ENCODE measurements around the gene PNPLA1. TPM values are rescaled to one million over a fixed set of nuclear protein-coding genes. Genes with fewer than 3 reads are reported as not detected.

Gene PNPLA1
- total RNA-seq, 1 experiment from 2014 or later = not detected

GRCh38 chr6:36301781-36302180 lies 31.9 kb downstream of the PNPLA1 start:
- Histone ChIP-seq H3K9me3 (ENCODE audit: control insufficient read depth, insufficient read depth, low read depth, low read length) (no peaks in the 10 kb centered on the region), H3K4me1 (ENCODE audit: control insufficient read depth, insufficient read depth, low read length) (no peaks in the 10 kb centered on the region), H3K36me3 (ENCODE audit: control insufficient read depth, insufficient read depth, low read length) (no peaks in the 10 kb centered on the region), H3K27ac (ENCODE audit: low read length) (no peak overlapping the region), H3K27me3 (ENCODE audit: control insufficient read depth, insufficient read depth, low read length) (no peaks in the 10 kb centered on the region; the same call in 1 of the 2 replicates), H3K4me3 (ENCODE audit: low read depth in 2 of 2, low read length in 2 of 2) (no peak overlapping the region)
- intact Hi-C loops (cut with micrococcal nuclease; ENCODE audit: unreplicated experiment) = loop anchor here (1.0 kb wide), 1 partner anchor 59 kb away; no protein-coding TSS in a partner anchor
- POLR2A ChIA-PET = no interaction called here
- in situ Hi-C loops (cut with HindIII; ENCODE audit: low pct_unique_long_range_greater_than_20kb, low sequenced_read_pairs) = no loop called here
- DNase-seq (ENCODE audit: low read depth, low spot score) (no peak), ATAC-seq (peak; percentile 7; the same call in 1 of the 2 replicates)
- no TSS peak for BruUV-seq (replicated peaks)
- TF ChIP-seq REST (IDR thresholded peaks at IDR 0.05; ENCODE audit: insufficient read depth in 1 of 2, low read depth in 2 of 2, low read length in 1 of 2) (no peak), SIN3A (IDR thresholded peaks at IDR 0.05; ENCODE audit: borderline replicate concordance, insufficient read depth, low read depth, low read length) (no peak), TCF7L2 (IDR thresholded peaks at IDR 0.05; ENCODE audit: low read depth, low read length) (no peak), POLR2AphosphoS5 (IDR thresholded peaks at IDR 0.05; ENCODE audit: low read depth, low read length) (no peak)
- TF ChIP-seq, protein P1, sequence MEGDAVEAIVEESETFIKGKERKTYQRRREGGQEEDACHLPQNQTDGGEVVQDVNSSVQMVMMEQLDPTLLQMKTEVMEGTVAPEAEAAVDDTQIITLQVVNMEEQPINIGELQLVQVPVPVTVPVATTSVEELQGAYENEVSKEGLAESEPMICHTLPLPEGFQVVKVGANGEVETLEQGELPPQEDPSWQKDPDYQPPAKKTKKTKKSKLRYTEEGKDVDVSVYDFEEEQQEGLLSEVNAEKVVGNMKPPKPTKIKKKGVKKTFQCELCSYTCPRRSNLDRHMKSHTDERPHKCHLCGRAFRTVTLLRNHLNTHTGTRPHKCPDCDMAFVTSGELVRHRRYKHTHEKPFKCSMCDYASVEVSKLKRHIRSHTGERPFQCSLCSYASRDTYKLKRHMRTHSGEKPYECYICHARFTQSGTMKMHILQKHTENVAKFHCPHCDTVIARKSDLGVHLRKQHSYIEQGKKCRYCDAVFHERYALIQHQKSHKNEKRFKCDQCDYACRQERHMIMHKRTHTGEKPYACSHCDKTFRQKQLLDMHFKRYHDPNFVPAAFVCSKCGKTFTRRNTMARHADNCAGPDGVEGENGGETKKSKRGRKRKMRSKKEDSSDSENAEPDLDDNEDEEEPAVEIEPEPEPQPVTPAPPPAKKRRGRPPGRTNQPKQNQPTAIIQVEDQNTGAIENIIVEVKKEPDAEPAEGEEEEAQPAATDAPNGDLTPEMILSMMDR (IDR thresholded peaks at IDR 0.05) = no peak
- CTCF ChIA-PET = interaction anchor here (0.8 to 1.2 kb wide), 5 partner anchors 10 to 118 kb away, joined by 3 to 6 read pairs (median 3); no protein-coding TSS in a partner anchor

GRCh38 chr6:36302227-36302976 lies 32.5 kb downstream of the PNPLA1 start:
- Histone ChIP-seq H3K27me3 (ENCODE audit: control insufficient read depth, insufficient read depth, low read length) (no peaks in the 10 kb centered on the region), H3K27ac (ENCODE audit: low read length) (no peak overlapping the region), H3K9me3 (ENCODE audit: control insufficient read depth, insufficient read depth, low read depth, low read length) (no peaks in the 10 kb centered on the region), H3K4me3 (ENCODE audit: low read depth in 2 of 2, low read length in 2 of 2) (no peak overlapping the region), H3K4me1 (ENCODE audit: control insufficient read depth, insufficient read depth, low read length) (no peaks in the 10 kb centered on the region), H3K36me3 (ENCODE audit: control insufficient read depth, insufficient read depth, low read length) (no peaks in the 10 kb centered on the region)
- DNase-seq (ENCODE audit: low read depth, low spot score) (peak; percentile 80), ATAC-seq (peak; percentile 99)
- in situ Hi-C loops (cut with HindIII; ENCODE audit: low pct_unique_long_range_greater_than_20kb, low sequenced_read_pairs) (no loop called here), intact Hi-C loops (cut with micrococcal nuclease; ENCODE audit: unreplicated experiment) (loop anchor here (1.0 kb wide), 1 partner anchor 58 kb away; no protein-coding TSS in a partner anchor)
- no peak for TF ChIP-seq REST (IDR thresholded peaks at IDR 0.05; ENCODE audit: insufficient read depth in 1 of 2, low read depth in 2 of 2, low read length in 1 of 2)
- TF ChIP-seq, protein P1 (IDR thresholded peaks at IDR 0.05) = peak; percentile 96
- ChIA-PET CTCF (interaction anchor here (0.8 to 1.2 kb wide), 6 partner anchors 11 to 118 kb away, joined by 3 to 6 read pairs (median 3); no protein-coding TSS in a partner anchor), POLR2A (no interaction called here)
- BruUV-seq (replicated peaks) = no TSS peak
